ENCODE measurements around the gene SHC3. TPM values are rescaled to one million over a fixed set of nuclear protein-coding genes. Genes with fewer than 3 reads are reported as not detected.

Gene SHC3
- total RNA-seq, 4 donors from 2014 or later: 1.1 to 11.4 (median 3.4) TPM

DNA sequence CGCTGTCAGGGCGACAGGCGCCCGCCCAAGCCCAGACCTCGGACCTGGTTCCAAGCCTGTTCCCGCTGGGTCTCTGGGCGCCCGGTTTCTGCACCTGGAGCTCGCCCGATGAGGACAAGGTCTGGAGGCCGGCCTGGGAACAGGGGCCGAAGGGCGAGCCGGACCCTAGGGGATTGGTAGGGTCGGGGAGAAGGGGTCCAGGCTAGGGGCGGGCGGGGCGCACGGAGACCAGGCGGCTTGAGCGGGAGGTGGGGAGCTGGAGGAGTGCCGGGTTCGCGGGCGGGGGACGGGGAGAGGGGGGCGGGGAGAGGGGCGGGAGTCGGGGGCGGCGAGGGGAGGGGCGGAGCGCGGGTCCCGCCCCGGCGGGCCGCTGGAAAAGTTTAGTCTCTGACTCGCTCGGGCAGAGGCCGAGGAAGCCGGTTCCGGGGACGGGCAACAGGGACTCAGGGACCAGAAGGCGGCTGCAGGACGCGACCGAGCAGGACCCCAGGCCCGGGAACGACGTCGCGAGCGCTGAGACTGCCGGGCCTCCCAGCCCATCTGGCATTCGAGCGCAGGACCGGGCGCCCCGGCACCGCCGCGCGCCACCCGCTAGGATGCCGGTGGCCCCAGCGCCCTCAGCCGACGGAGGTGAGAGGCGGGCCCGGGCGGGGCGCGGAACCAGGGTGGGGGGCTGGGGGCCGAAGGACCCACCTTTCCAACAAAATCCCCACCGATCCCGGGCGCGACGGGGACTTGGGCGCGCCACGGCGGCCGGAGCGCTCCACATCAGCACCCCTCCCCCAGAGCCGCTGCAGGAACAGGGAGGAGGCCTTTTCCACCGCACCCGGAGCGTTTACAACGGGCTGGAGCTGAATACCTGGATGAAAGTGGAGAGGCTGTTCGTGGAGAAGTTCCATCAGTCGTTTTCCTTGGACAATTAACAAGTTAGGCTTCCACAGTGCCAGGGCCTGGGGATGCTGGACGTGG is 187.3 kb downstream of the SHC3 start, which contains the start of gene S1PR3:
Gene S1PR3 (plus strand): TSS at position 403 of the 969 bp plus-strand sequence. CDS start 9,733 bp downstream, outside the sequence.
- H3K27ac ChIP-seq: peak within 1 kb of the TSS; percentile 68 to 93 (median 84)
- peak; percentile 29 to 31 for DNase-seq (ENCODE audit: low spot score in 2 of 2)
- H3K4me1 ChIP-seq: peaks cover 0 to 69% (median 38%) of the 10 kb centered on the region in 4 donors
- no peaks in the 10 kb centered on the region for H3K9me3 ChIP-seq
- H3K27me3 ChIP-seq: no peaks in the 10 kb centered on the region
- H3K36me3 ChIP-seq: no peaks in the 10 kb centered on the region
- peak within 1 kb of the TSS; percentile 63 to 91 (median 70) for H3K4me3 ChIP-seq
- 1% methylated on average over 28 to 58 of the region's 94 CpGs for WGBS, 2 donors
- peak in 1 of 2 donors; percentile 60 for TF ChIP-seq EP300 (IDR thresholded peaks at IDR 0.05)
- peak in 1 of 2 donors; percentile 58 for TF ChIP-seq POLR2A (IDR thresholded peaks at IDR 0.05)
- TF ChIP-seq, protein P1, sequence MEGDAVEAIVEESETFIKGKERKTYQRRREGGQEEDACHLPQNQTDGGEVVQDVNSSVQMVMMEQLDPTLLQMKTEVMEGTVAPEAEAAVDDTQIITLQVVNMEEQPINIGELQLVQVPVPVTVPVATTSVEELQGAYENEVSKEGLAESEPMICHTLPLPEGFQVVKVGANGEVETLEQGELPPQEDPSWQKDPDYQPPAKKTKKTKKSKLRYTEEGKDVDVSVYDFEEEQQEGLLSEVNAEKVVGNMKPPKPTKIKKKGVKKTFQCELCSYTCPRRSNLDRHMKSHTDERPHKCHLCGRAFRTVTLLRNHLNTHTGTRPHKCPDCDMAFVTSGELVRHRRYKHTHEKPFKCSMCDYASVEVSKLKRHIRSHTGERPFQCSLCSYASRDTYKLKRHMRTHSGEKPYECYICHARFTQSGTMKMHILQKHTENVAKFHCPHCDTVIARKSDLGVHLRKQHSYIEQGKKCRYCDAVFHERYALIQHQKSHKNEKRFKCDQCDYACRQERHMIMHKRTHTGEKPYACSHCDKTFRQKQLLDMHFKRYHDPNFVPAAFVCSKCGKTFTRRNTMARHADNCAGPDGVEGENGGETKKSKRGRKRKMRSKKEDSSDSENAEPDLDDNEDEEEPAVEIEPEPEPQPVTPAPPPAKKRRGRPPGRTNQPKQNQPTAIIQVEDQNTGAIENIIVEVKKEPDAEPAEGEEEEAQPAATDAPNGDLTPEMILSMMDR (IDR thresholded peaks at IDR 0.05): peak in 1 of 5 experiments; percentile 6

DNA sequence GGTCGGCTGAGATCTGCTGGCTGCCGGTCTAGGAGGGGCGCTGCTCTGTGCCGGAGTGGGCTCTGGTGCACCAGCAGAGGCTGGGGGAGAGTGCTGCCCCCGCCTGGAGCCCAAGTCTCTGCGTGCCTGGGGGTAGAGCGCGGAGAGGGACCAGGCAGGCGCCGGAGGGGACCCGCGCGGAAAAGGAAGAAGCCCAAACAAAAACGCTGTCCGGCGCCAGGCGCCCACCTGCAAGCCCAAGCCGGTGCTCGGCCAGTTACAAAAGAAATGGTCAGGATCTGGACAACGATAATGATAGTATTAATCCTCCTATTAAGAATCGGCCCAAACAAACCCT is 187.9 kb downstream of the SHC3 start:
- no peak for DNase-seq (ENCODE audit: low spot score in 2 of 2)
- no peaks in the 10 kb centered on the region for H3K36me3 ChIP-seq
- H3K27me3 ChIP-seq: no peaks in the 10 kb centered on the region
- WGBS, 2 donors: 21 to 25% methylated on average over 21 of the region's 21 CpGs
- peaks cover 0 to 63% (median 37%) of the 10 kb centered on the region in 4 donors for H3K4me1 ChIP-seq
- no peaks in the 10 kb centered on the region for H3K9me3 ChIP-seq
- no peak for TF ChIP-seq EP300 (IDR thresholded peaks at IDR 0.05)
- no peak for TF ChIP-seq POLR2A (IDR thresholded peaks at IDR 0.05)
- TF ChIP-seq, protein P1 (IDR thresholded peaks at IDR 0.05): peak in 1 of 5 experiments; percentile 12
- peak overlapping the region; percentile 63 to 91 (median 70) for H3K4me3 ChIP-seq
- H3K27ac ChIP-seq: peak overlapping the region; percentile 68 to 93 (median 84)

DNA sequence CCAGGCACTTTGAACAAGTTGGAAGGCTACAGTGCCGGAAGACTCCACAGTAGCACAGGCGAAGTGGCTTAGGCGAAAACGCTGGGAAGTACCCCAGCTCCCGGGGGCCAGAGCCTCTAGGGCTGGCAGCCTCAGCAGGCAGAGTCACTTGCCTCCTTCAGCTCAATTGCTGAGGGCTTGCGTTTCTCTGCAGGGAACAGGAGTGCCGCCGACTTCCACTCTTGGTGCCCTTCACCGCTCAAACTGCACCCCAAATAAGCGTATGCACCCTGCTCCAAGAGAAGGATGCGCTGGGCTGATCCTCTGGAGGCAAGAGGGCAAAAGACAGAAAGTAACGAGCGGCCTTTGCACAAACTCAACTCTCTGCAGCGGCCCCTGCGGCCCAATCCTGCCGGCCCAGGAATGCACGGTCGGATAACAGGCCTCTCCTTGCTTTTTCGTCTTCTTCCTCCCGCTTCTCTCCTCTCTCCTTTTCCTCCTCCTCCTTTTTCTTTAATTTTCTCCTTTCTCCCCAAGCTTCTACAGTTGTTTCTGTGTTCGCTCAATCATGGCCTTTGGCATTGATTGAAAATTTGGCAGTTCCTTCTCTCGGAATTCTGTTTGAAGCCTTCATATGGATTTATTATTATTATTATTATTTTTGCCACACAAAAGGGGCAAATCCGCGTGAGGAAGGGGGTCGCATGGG is 188.4 kb downstream of the SHC3 start:
- Histone ChIP-seq H3K36me3 (no peaks in the 10 kb centered on the region), H3K4me3 (peak overlapping the region; percentile 63 to 91 (median 70)), H3K9me3 (no peaks in the 10 kb centered on the region), H3K4me1 (peaks cover 0 to 58% (median 34%) of the 10 kb centered on the region in 4 donors), H3K27ac (peak overlapping the region; percentile 68 to 93 (median 84)), H3K27me3 (no peaks in the 10 kb centered on the region)
- WGBS, 2 donors: 58% methylated on average over 22 to 25 of the region's 25 CpGs
- TF ChIP-seq EP300 (IDR thresholded peaks at IDR 0.05): no peak
- TF ChIP-seq, protein P1 (IDR thresholded peaks at IDR 0.05): no peak
- TF ChIP-seq POLR2A (IDR thresholded peaks at IDR 0.05): no peak
- no peak for DNase-seq (ENCODE audit: low spot score in 2 of 2)

DNA sequence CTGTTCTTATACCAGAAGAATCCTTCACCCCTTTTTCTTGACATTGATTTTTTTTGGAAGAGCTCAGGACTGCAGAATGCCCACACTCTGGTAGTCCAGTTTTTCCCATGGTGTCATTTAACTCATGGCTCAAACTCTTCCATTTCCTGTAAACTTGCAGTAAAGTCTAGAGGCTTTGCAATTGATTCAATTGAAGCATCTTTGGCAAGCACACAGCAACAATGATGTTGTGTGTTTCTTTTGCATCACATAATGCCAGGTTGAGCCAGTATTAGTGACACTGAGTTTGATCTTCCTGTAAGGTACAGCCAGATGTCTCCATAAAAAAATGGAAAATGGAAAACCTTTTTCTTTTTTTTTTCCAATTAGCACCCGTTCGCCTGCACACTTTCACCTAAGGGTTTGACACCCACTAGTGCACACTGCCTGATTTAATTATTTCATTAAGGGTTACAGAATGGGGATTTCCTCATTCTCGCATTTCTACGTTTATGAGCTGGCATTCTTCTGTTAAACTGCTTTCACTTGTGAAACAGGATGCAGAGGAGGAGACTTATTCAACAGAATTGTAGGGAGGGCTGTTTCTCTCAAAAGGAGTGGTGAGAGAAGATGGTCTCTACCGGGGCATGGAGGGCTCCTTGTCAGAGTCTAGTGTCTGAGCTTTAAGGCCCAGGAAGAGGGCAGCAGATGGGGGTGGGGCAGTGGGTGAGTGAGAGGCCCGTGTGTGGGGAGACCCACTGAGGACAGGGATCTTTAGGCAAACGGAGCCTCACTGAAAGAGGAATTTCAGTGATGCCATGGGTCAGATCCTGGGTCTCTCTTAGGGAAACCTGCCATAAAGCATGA is 189.6 kb downstream of the SHC3 start:
- no peak for DNase-seq (ENCODE audit: low spot score in 2 of 2)
- no peaks in the 10 kb centered on the region for H3K9me3 ChIP-seq
- peak overlapping the region in 3 of 4 donors; percentile 81 to 93 (median 88) for H3K27ac ChIP-seq
- H3K27me3 ChIP-seq: no peaks in the 10 kb centered on the region
- peaks cover 0 to 46% (median 24%) of the 10 kb centered on the region in 4 donors for H3K4me1 ChIP-seq
- 10 to 13% methylated on average over 7 of the region's 7 CpGs for WGBS, 2 donors
- TF ChIP-seq POLR2A (IDR thresholded peaks at IDR 0.05): no peak
- no peak for TF ChIP-seq EP300 (IDR thresholded peaks at IDR 0.05)
- TF ChIP-seq, protein P1 (IDR thresholded peaks at IDR 0.05): no peak
- no peak overlapping the region for H3K4me3 ChIP-seq
- no peaks in the 10 kb centered on the region for H3K36me3 ChIP-seq
